Measurements from ENCODE around the gene PRDM15. TPM values are rescaled to one million over a fixed set of nuclear protein-coding genes. Genes with fewer than 3 reads are reported as not detected.
A peak's percentile ranks its signal among the peaks of the same experiment; 100 is the strongest.

Gene PRDM15
- total RNA-seq, 1 experiment from 2014 or later, result 6.4 TPM

- DNase-seq (ENCODE audit: low read depth), result no peak
These were observed 50.9 kb downstream of the PRDM15 start for GRCh38 chr21:41827951-41828883.

GRCh38 chr21:41825881-41826280 lies 53.3 kb downstream of the PRDM15 start:
- DNase-seq (ENCODE audit: low read depth), result no peak

- DNase-seq (ENCODE audit: low read depth), result no peak
These were observed 53.9 kb downstream of the PRDM15 start for GRCh38 chr21:41825216-41825615.

GRCh38 chr21:41824466-41825207 lies 54.5 kb downstream of the PRDM15 start:
- DNase-seq (ENCODE audit: low read depth), result no peak

DNA sequence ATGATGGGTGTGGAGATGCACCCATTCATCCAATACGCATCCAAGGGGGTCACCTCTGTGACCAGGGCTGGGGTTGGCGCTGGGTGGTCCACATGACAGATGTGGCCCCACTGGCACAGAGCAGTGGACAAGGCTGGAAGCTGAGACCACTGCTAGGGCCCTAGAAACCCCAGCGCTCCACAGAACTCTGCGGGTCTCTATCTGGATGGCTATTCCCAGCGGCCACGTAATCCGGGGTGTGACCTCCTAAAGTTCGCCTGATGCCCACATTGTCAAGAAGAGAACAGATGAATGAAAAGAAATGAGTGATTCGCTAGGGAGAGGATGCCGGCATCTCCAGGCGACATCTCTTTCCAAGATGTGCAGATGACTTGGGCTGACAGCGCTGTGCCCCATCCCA lies 55.2 kb downstream of the PRDM15 start:
- no peak for DNase-seq (ENCODE audit: low read depth)

DNA sequence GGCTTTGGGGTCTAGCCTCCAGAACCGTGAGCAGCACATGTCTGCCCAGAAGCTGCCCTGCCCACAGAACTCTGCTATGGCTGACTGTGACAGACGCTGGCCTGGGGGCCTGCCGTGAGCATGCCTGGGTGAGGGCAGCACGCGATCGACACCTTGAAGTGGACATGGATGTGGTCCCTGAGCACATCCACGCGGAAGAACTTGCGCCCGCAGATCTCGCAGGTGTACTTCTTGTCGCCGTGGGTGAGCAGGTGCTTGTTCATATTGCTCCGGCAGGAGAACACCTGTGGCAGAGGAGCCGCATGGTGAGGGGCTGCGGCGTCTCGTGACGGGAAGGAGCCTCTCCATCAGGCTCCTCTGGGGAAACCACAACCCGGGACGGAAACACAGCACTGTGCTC lies 56.0 kb downstream of the PRDM15 start:
- no peak for DNase-seq (ENCODE audit: low read depth)

GRCh38 chr21:41821756-41822431 lies 57.2 kb downstream of the PRDM15 start:
- DNase-seq (ENCODE audit: low read depth), result no peak

DNA sequence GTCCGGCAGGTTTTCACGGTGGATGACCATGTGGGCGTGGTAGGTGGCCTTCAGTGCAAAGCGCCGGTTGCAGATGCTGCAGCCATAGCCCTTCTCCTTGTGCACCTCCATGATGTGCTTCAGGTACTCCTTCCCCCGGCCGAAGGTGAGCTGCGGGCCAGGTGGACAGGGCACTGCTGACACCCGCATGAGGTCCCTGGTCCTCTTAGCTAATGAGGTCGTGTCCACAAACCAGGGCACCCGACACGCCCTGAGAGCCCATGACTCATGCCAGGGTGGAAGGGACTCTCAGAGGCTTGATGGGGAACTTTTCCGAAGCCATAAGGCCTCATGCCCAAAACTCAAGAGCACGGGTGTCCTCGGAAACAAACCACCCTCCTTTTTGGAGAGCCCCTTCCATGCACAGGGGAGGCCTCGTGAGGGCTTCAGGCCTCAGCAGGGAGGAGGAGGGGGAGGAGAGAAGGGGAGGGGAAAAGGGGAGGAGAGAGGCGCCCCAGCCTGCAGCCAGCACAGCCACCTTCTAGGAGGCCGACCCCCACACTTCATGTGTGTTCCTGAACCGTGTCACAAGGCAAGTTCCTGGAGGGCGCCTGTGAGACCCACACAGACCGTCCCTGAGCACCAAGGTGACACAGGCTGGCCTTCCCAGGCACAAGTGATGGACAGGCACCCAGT lies 57.9 kb downstream of the PRDM15 start:
- no peak for DNase-seq (ENCODE audit: low read depth)

- DNase-seq (ENCODE audit: low read depth), result no peak
These were observed 58.6 kb downstream of the PRDM15 start for GRCh38 chr21:41820384-41821080.

DNA sequence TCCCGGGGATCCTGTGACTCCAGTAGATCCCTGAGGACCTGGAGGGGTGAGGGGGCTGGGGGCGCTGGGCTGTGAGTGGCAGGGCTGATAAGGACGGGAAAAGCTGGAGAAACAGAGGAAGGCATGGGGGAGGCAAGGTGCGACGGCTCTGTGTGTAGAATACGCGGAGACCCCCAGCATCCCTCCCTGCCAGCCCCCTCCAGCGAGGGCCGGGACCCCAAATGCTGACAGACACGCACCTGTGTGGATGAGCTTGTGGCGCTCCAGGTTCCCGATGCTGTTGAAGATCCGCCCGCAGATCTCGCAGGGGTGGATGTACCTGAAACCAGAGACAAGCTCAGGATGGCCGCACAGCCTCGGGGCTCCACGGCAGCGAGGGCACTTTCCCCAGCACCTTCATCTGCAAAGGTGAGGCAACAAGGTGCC lies 59.3 kb downstream of the PRDM15 start:
- DNase-seq (ENCODE audit: low read depth), result no peak

DNA sequence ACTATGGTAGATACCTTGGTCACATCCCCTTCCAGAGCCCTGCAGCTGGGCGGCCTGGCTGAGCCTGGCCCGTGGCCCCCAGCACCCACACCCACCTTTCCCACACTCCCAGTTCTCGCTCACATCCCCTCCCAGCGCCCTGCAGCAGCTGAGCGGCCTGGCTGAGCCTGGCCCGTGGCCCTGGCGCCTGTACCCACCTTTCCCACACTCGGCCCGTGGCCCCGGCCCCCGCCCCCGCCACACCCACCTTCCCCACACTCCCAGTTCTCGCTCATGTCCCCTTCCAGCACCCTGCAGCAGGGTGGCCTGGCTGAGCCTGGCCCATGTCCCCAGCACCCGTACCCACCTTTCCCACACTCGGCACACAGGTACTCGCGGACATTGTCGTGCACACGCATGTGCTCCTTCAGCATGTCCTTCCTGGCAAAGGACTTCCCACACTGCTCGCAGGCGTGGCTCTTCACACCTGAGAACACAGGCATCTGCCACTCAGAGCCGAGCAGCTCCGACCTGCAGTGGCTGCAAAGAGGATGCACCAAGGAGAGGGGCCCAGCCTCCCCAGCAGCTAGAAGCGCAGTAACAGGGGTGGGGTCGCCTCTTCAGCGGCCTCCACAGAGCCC lies 59.8 kb downstream of the PRDM15 start:
- DNase-seq (ENCODE audit: low read depth), result no peak

GRCh38 chr21:41817877-41818855 lies 61.0 kb downstream of the PRDM15 start:
- no peak for DNase-seq (ENCODE audit: low read depth)

GRCh38 chr21:41817228-41817627 lies 61.9 kb downstream of the PRDM15 start:
- DNase-seq (ENCODE audit: low read depth), result peak; percentile 62

- peak; percentile 52 for DNase-seq (ENCODE audit: low read depth)
These were observed 62.5 kb downstream of the PRDM15 start for GRCh38 chr21:41816583-41817165.

- DNase-seq (ENCODE audit: low read depth), result no peak
These were observed 63.2 kb downstream of the PRDM15 start for GRCh38 chr21:41815652-41816582.

GRCh38 chr21:41813226-41813625 lies 65.9 kb downstream of the PRDM15 start:
- DNase-seq (ENCODE audit: low read depth), result no peak

DNA sequence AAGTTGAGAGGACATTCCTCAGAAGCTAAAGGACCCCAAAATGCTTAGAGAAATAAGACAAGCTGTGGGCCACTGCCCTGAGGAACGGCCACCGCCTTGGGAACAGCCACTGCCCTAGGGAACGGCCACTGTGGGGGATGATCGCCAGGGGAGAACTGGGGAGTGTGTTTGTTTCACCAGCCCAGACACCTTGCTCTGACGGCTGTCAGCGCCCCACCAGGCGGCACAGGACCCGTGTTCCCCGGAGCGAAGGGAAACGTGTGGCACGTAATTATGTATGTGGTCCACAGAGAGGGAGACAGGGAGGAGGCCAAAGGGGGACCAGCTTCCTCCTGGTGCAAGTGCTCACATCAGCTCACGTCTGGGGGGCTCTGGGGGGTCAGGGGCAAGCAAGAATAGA lies 66.5 kb downstream of the PRDM15 start:
- no peak for DNase-seq (ENCODE audit: low read depth)

DNA sequence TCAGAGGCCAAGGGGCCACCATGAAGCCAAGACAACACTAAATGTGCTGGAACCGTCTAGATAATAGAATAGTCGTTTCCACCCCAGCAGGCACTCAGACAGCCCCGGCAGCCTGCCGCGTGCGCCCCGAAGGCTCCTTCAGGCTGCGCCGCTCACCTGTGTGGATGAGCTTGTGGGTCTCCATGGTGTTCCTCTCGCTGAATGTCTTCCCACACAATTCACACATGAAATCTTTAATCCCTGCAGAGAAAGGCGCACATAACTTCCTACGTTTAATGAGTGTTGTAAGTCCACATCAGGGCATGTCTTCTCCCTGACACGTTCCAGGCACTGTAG lies 68.6 kb downstream of the PRDM15 start:
- no peak for DNase-seq (ENCODE audit: low read depth)
